Measurements from ENCODE around the gene CRYZL1.

DNA sequence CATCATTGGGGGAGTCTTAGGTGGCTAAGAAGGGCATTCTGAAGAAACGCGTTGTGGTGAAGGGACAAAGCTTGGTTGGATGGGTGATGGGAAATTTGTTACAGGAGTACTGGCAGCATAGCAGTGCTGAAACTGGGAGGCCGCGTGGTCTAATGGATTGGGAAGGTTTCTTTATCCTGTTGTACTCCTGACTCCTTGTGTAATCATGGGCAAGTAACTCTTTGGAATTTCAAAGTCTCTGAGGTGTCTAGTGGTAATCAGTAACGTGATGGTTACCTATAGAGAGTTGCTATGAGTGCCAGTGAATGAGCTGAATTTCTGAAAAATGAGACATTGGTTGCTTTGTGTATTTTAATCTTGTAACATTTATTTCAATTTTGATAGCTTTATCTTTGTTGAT lies 71.5 kb downstream of the CRYZL1 start:
- TF ChIP-seq, protein P1, sequence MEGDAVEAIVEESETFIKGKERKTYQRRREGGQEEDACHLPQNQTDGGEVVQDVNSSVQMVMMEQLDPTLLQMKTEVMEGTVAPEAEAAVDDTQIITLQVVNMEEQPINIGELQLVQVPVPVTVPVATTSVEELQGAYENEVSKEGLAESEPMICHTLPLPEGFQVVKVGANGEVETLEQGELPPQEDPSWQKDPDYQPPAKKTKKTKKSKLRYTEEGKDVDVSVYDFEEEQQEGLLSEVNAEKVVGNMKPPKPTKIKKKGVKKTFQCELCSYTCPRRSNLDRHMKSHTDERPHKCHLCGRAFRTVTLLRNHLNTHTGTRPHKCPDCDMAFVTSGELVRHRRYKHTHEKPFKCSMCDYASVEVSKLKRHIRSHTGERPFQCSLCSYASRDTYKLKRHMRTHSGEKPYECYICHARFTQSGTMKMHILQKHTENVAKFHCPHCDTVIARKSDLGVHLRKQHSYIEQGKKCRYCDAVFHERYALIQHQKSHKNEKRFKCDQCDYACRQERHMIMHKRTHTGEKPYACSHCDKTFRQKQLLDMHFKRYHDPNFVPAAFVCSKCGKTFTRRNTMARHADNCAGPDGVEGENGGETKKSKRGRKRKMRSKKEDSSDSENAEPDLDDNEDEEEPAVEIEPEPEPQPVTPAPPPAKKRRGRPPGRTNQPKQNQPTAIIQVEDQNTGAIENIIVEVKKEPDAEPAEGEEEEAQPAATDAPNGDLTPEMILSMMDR (IDR thresholded peaks at IDR 0.05) = no peak
- no peak for TF ChIP-seq POLR2A (IDR thresholded peaks at IDR 0.05)
